H1 (cell line): Measurements from ENCODE around the gene SLC35F1. TPM values are rescaled to one million over a fixed set of nuclear protein-coding genes. Genes with fewer than 3 reads are reported as not detected.

ENCODE experiments used
- CTCF ChIA-PET: fragments of 300-600 bp; sonication (Branson Sonifier 250); formaldehyde crosslinking; loops from one replicate; lab custom pipeline; 2021; ENCODE audit not compliant: partially characterized antibody; lab: Charles Lee
- POLR2A ChIA-PET: fragments of 300-600 bp; sonication (Branson Sonifier 250); formaldehyde crosslinking; loops from one replicate; lab custom pipeline; 2021; ENCODE audit warnings: inconsistent platforms; ENCODE audit not compliant: partially characterized antibody; lab: Charles Lee
- DNase-seq, 2 experiments: peaks; one replicate each; pipeline versions ENCODE4 v3.0.0 to v3.0.0-alpha.2; 2010 to 2022; ENCODE audit warnings: low spot score in 2 of 2, low read depth in 1 of 2, mixed read lengths in 1 of 2
- FAIRE-seq: peaks from 2 replicates; lab custom pipeline; 2011; peaks lifted over from hg19 to GRCh38; lab: Jason Lieb, UNC
- H2AFZ ChIP-seq: 2 replicates; pipeline ENCODE4 v1.8.1; 2012; ENCODE audit warnings: low read length, inconsistent platforms
- H2AK5ac ChIP-seq: 2 replicates; pipeline ENCODE4 v1.6.1; 2013; ENCODE audit warnings: low read depth, low read length
- H2BK120ac ChIP-seq: replicated peaks from 2 replicates; pipeline ENCODE3; 2013; ENCODE audit warnings: low read depth, low read length, inconsistent platforms
- H2BK12ac ChIP-seq: 2 replicates; pipeline ENCODE4 v1.6.1; 2013; ENCODE audit warnings: low read depth, low read length
- H2BK15ac ChIP-seq: 2 replicates; pipeline ENCODE4 v1.6.1; 2013; ENCODE audit warnings: low read length
- H2BK20ac ChIP-seq: 2 replicates; pipeline ENCODE4 v1.6.1; 2013; ENCODE audit warnings: low read length
- H2BK5ac ChIP-seq: 2 replicates; pipeline ENCODE4 v1.6.1; 2013; ENCODE audit warnings: low read depth, low read length
- H3K14ac ChIP-seq: 2 replicates; pipeline ENCODE4 v1.6.1; 2013; ENCODE audit warnings: inconsistent platforms; ENCODE audit not compliant: insufficient read length
- H3K18ac ChIP-seq: 2 replicates; pipeline ENCODE4 v1.6.1; 2013; ENCODE audit warnings: low read length; ENCODE audit errors: extremely low read depth
- H3K23ac ChIP-seq: 2 replicates; pipeline ENCODE4 v1.6.1; 2013; ENCODE audit warnings: inconsistent platforms; ENCODE audit not compliant: insufficient read length
- H3K23me2 ChIP-seq: 2 replicates; pipeline ENCODE4 v1.6.1; 2013; ENCODE audit warnings: low read depth, low read length
- H3K27ac ChIP-seq: 2 replicates; pipeline ENCODE4 v1.6.1; 2011; ENCODE audit warnings: low read depth, low read length, inconsistent platforms
- H3K27me3 ChIP-seq, 4 experiments: replicated peaks in 1 of 4; 1 replicate in 1 of 4; 2 replicates in 3 of 4; pipeline versions ENCODE4 v1.6.1 to v1.8.1; 2011 to 2013; ENCODE audit warnings: low read length in 3 of 4, mild to moderate bottlenecking in 3 of 4, inconsistent platforms in 2 of 4, mixed read lengths in 2 of 4, moderate library complexity in 1 of 4; ENCODE audit not compliant: control insufficient read depth in 3 of 4, insufficient read depth in 3 of 4; ENCODE audit errors: extremely low read depth in 1 of 4
- H3K36me3 ChIP-seq, 4 experiments: 2 replicates each; pipeline versions ENCODE4 v1.6.1 to v1.8.1; 2011 to 2013; ENCODE audit warnings: mild to moderate bottlenecking in 4 of 4, low read length in 3 of 4, moderate library complexity in 2 of 4, control low read depth in 1 of 4, inconsistent platforms in 1 of 4; ENCODE audit not compliant: insufficient read depth in 4 of 4, control insufficient read depth in 2 of 4
- H3K4ac ChIP-seq: replicated peaks from 2 replicates; pipeline ENCODE3; 2013; ENCODE audit warnings: low read length, low read depth, mixed read lengths, inconsistent platforms; ENCODE audit not compliant: insufficient read length
- H3K4me1 ChIP-seq, 4 experiments: replicated peaks in 1 of 4; 1 replicate in 1 of 4; 2 replicates in 3 of 4; pipeline versions ENCODE4 v1.6.1 to v1.8.1; 2011 to 2013; ENCODE audit warnings: low read length in 3 of 4, inconsistent platforms in 2 of 4, mixed read lengths in 1 of 4; ENCODE audit not compliant: insufficient read depth in 4 of 4, control insufficient read depth in 3 of 4
- H3K4me2 ChIP-seq, 2 experiments: 2 replicates each; pipeline versions ENCODE4 v1.6.1 to v1.8.1; 2011 to 2013; ENCODE audit warnings: low read depth in 2 of 2, low read length in 2 of 2, control low read depth in 1 of 2, inconsistent platforms in 1 of 2, mild to moderate bottlenecking in 1 of 2; ENCODE audit not compliant: insufficient read depth in 1 of 2
- H3K4me3 ChIP-seq, 4 experiments: fragments of 200-600, 300-600 bp in 1 of 4; sonication (generic), shearing (Covaris generic), sonication (Bioruptor Twin) in 1 of 4; 2 replicates each; pipeline versions ENCODE4 v1.5.1 to v1.8.1; 2011 to 2016; ENCODE audit warnings: low read length in 4 of 4, low read depth in 3 of 4, control low read depth in 2 of 4, inconsistent platforms in 2 of 4, mild to moderate bottlenecking in 2 of 4, mixed read lengths in 1 of 4, moderate library complexity in 1 of 4; ENCODE audit not compliant: insufficient read depth in 2 of 4; ENCODE audit errors: extremely low read depth in 1 of 4
- H3K56ac ChIP-seq: replicated peaks from 2 replicates; pipeline ENCODE3; 2013; ENCODE audit warnings: low read depth, mild to moderate bottlenecking, mixed read lengths, low read length, inconsistent platforms; ENCODE audit not compliant: insufficient read length
- H3K79me1 ChIP-seq: 2 replicates; pipeline ENCODE4 v1.6.1; 2013; ENCODE audit warnings: low read depth, low read length, control low read depth
- H3K79me2 ChIP-seq, 2 experiments: 2 replicates each; pipeline versions ENCODE4 v1.6.1 to v1.8.1; 2012 to 2013; ENCODE audit warnings: low read length in 2 of 2, mild to moderate bottlenecking in 2 of 2, inconsistent platforms in 1 of 2; ENCODE audit not compliant: insufficient read depth in 2 of 2, control insufficient read depth in 1 of 2
- H3K9ac ChIP-seq, 4 experiments: replicated peaks in 1 of 4; 1 replicate in 1 of 4; 2 replicates in 3 of 4; pipeline versions ENCODE4 v1.6.1 to v1.8.1; 2011 to 2013; ENCODE audit warnings: low read depth in 3 of 4, low read length in 3 of 4, control low read depth in 2 of 4, mild to moderate bottlenecking in 2 of 4, moderate library complexity in 2 of 4, inconsistent platforms in 1 of 4; ENCODE audit errors: extremely low read depth in 1 of 4
- H3K9me3 ChIP-seq, 2 experiments: 2 replicates each; pipeline versions ENCODE4 v1.6.1 to v1.8.1; 2012 to 2013; ENCODE audit warnings: mild to moderate bottlenecking in 2 of 2, moderate library complexity in 2 of 2, control low read depth in 1 of 2, inconsistent platforms in 1 of 2, low read depth in 1 of 2, low read length in 1 of 2, mixed read lengths in 1 of 2; ENCODE audit not compliant: insufficient read depth in 2 of 2
- H4K20me1 ChIP-seq, 2 experiments: replicated peaks in 1 of 2; 2 replicates each; pipeline versions ENCODE3 to v1.8.1; 2011 to 2013; ENCODE audit warnings: inconsistent platforms in 2 of 2, low read length in 2 of 2, mild to moderate bottlenecking in 1 of 2; ENCODE audit not compliant: insufficient read depth in 2 of 2, control insufficient read depth in 1 of 2
- H4K5ac ChIP-seq: 2 replicates; pipeline ENCODE4 v1.6.1; 2013; ENCODE audit warnings: low read length, low read depth, mixed read lengths, inconsistent platforms; ENCODE audit not compliant: insufficient read length
- H4K8ac ChIP-seq: 2 replicates; pipeline ENCODE4 v1.8.0; 2013; ENCODE audit warnings: mild to moderate bottlenecking, moderate library complexity, low read length, inconsistent platforms; ENCODE audit not compliant: insufficient read depth; ENCODE audit errors: extremely low read depth
- H4K91ac ChIP-seq: replicated peaks from 2 replicates; pipeline ENCODE3; 2013; ENCODE audit warnings: low read length, mixed read lengths, inconsistent platforms; ENCODE audit not compliant: insufficient read length
- BCL11A ChIP-seq, 2 experiments: IDR thresholded peaks; one replicate each; pipeline ENCODE4 v1.6.1; 2011; ENCODE audit warnings: low read depth in 2 of 2, low read length in 2 of 2, mild to moderate bottlenecking in 2 of 2
- HDAC2 ChIP-seq, 2 experiments: fragments of 300-600 bp in 1 of 2; sonication (generic) in 1 of 2; IDR thresholded peaks; 2 replicates each; pipeline ENCODE4 v1.6.1; 2011 to 2012; ENCODE audit warnings: low read depth in 2 of 2, low read length in 2 of 2, mild to moderate bottlenecking in 2 of 2, moderate library complexity in 2 of 2, borderline replicate concordance in 1 of 2, inconsistent platforms in 1 of 2
- JUN ChIP-seq: IDR thresholded peaks from 2 replicates; pipeline ENCODE4 v1.6.1; 2011; ENCODE audit warnings: low read depth, mild to moderate bottlenecking, improper control_type of control experiment, low read length
- POLR2A ChIP-seq, 2 experiments: IDR thresholded peaks; 1 replicate in 1 of 2; 2 replicates in 1 of 2; pipeline ENCODE4 v1.6.1; 2011; ENCODE audit warnings: low read depth in 2 of 2, low read length in 2 of 2, mild to moderate bottlenecking in 2 of 2; ENCODE audit errors: control extremely low read depth in 1 of 2
- POLR2AphosphoS5 ChIP-seq: IDR thresholded peaks from 2 replicates; pipeline ENCODE4 v1.6.1; 2011; ENCODE audit warnings: low read depth, low read length
- POU5F1 ChIP-seq: IDR thresholded peaks from 2 replicates; pipeline ENCODE4 v1.6.1; 2011; ENCODE audit warnings: low read depth, mild to moderate bottlenecking, low read length, moderate library complexity
- polyA plus RNA-seq, 7 experiments: library from polyadenylated mRNA; depleted of rRNA in 3 of 7; stranded (reverse) in 5 of 7; unstranded in 2 of 7; fragments of >200 nt in 5 of 7; fragments of 200-250 nt in 2 of 7; gene quantifications; 1 replicate in 5 of 7; 2 replicates in 1 of 7; 4 replicates in 1 of 7; pipeline versions ENCODE4 v1.2.1 to v1.2.3, GENCODE V29; 2011 to 2013; ENCODE audit warnings: missing spikeins in 2 of 7, mixed read lengths in 2 of 7
- total RNA-seq: library from RNA; stranded (reverse); fragmentation: NEBNext Ultra II Directional; extraction: Animal tissue kit (Norgen Biotek cat#: 25700); gene quantifications from 2 replicates; pipeline ENCODE4 v1.2.1, GENCODE V29; 2021

SLC35F1 gene
- total and polyA plus RNA-seq, 2 of the 8 experiments (the other 6 are each of a cell fraction or from before 2014, with no cell fraction given), result 7.0 to 10.0 TPM

- Histone ChIP-seq H3K14ac (no peak overlapping the region), H4K8ac (no peak overlapping the region), H3K9me3 (no peaks in the 10 kb centered on the region), H3K18ac (no peak overlapping the region), H4K5ac (no peak overlapping the region), H3K4me2 (no peak overlapping the region), H3K4me3 (no peak overlapping the region), H3K56ac (no peak overlapping the region), H2BK5ac (no peak overlapping the region), H3K4me1 (peaks cover 0 to 9% (median 4%) of the 10 kb centered on the region in 4 experiments; a peak in 5 of 7 replicates), H2BK20ac (no peak overlapping the region), H2AFZ (no peak overlapping the region), H2BK120ac (no peak overlapping the region), H2BK12ac (no peak overlapping the region), H3K36me3 (no peaks in the 10 kb centered on the region), H3K27ac (no peak overlapping the region), H2AK5ac (no peak overlapping the region), H3K79me1 (no peaks in the 10 kb centered on the region), H3K23me2 (peaks cover 2% of the 10 kb centered on the region; the same call in 1 of the 2 replicates), H3K23ac (no peak overlapping the region), H3K4ac (no peak overlapping the region), H3K9ac (no peak overlapping the region), H3K27me3 (no peaks in the 10 kb centered on the region), H4K91ac (no peak overlapping the region), H4K20me1 (no peaks in the 10 kb centered on the region), H2BK15ac (no peak overlapping the region), H3K79me2 (no peaks in the 10 kb centered on the region)
- DNase-seq (no peak), FAIRE-seq (no peak)
- ChIA-PET CTCF (no interaction called here), POLR2A (no interaction called here)
- TF ChIP-seq HDAC2 (IDR thresholded peaks at IDR 0.05; ENCODE audit: borderline replicate concordance in 1 of 2, low read depth in 2 of 2, low read length in 2 of 2), result no peak
- no peak for TF ChIP-seq JUN
- no peak for TF ChIP-seq POLR2A (IDR thresholded peaks at IDR 0.05; ENCODE audit: control extremely low read depth in 1 of 2, low read depth in 2 of 2, low read length in 2 of 2)
- no peak for TF ChIP-seq POLR2AphosphoS5
- no peak for TF ChIP-seq POU5F1
- no peak for TF ChIP-seq BCL11A (IDR thresholded peaks at IDR 0.05; ENCODE audit: low read depth in 2 of 2, low read length in 2 of 2)
These were observed 419.6 kb downstream of the SLC35F1 start for GRCh38 chr6:118326712-118327111.
